HUES64 (cell line): ENCODE measurements around the gene CASP10.
"Not testable (repeated sequence)": the region's sequence is repeated elsewhere in the genome, so short reads cannot be mapped to it uniquely, and the experiment has no call there.

ENCODE experiments used
- H3K27ac ChIP-seq: 2 replicates; pipeline ENCODE4 v1.7.0; 2013; ENCODE audit warnings: low read depth, low read length, inconsistent platforms
- H3K27me3 ChIP-seq: 2 replicates; pipeline ENCODE4 v1.6.1; 2013; ENCODE audit warnings: mild to moderate bottlenecking, low read length; ENCODE audit not compliant: insufficient read depth
- H3K36me3 ChIP-seq: 2 replicates; pipeline ENCODE4 v1.6.1; 2013; ENCODE audit warnings: mild to moderate bottlenecking, low read length; ENCODE audit not compliant: insufficient read depth
- H3K4me1 ChIP-seq: 2 replicates; pipeline ENCODE4 v1.6.1; 2013; ENCODE audit warnings: mild to moderate bottlenecking, low read length, moderate library complexity; ENCODE audit not compliant: insufficient read depth
- H3K4me3 ChIP-seq: 2 replicates; pipeline ENCODE4 v1.5.1; 2013; ENCODE audit warnings: mild to moderate bottlenecking, low read length, moderate library complexity
- H3K9ac ChIP-seq: 2 replicates; pipeline ENCODE4 v1.6.1; 2013; ENCODE audit warnings: mild to moderate bottlenecking, low read depth, low read length
- H3K9me3 ChIP-seq: 2 replicates; pipeline ENCODE4 v1.6.1; 2013; ENCODE audit warnings: low read depth, low read length; ENCODE audit not compliant: insufficient read depth
- WGBS: fragments of 150-250, 120-280 bp; methylation state at CpG from one replicate; pipeline ENCODE4 v1.1.7; 2013; ENCODE audit warnings: missing lambda C conversion rate; 5-methylcytosine and 5-hydroxymethylcytosine counted together

Gene CASP10

DNA sequence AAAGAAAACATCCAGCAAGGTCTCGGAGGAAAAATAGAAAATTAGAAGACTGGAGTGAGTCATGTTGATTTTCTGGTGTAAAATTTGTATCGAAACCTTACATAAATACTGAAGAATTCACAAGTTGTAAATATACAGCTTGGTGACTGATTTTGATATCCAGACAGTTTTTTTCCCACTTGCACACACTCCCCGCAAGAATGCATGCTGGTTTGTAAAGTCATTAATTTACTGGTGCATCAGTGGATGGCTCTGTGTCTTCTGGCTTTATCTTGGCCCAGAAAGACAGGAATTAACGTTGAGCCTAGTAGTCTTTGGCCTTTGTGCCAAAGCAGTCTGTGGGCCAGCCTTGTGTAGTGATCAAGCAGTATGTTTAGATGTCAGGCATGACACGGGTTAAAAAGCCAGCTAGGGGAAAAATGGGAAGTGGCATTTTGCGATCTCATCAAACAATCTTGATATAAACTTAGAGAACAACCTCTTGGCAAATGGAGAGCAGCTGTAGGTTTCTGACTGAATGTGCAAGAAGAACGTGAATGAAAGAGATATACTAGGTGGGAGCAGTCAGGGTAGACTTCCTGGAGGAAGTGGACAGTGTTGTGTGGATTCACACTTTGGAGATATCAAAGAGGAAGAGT lies 54.7 kb downstream of the CASP10 start:
- Histone ChIP-seq H3K27ac (no peak overlapping the region), H3K27me3 (no peaks in the 10 kb centered on the region), H3K9me3 (no peaks in the 10 kb centered on the region; the same call in 1 of the 2 replicates), H3K9ac (no peak overlapping the region), H3K4me3 (no peak overlapping the region), H3K36me3 (no peaks in the 10 kb centered on the region), H3K4me1 (no peaks in the 10 kb centered on the region)
- WGBS, result 93% methylated on average over 7 of the region's 7 CpGs

DNA sequence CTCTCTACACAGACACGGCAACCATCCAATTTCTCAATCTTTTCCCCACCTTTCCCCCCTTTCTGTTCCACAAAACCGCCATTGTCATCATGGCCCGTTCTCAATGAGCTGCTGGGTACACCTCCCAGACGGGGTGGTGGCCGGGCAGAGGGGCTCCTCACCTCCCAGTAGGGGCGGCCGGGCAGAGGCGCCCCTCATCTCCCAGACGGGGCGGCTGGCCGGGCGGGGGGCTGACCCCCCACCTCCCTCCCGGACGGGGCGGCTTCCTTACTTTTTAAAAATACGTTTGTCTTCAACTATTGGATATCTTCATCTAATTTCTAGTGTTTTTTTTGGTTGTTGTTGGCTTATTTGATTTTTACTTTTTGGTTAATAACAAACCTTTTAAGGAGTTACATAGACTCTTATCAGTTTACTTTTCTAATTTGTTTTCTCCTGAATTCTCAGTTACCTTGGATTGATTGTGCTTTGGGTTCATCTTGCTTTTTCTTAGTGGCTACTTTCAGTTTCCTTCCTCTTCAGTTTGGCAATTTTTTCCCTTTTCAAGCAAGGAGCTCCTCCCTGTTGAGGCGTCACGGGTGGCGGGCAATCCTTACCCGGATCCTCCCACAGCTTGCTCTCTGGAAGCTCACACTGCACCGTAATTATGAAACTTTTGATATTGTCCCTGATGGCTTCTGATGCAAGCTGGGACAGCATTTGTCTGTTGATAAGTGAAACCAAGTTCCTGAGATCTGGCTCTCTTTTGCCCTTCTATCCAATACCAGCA lies 56.4 kb downstream of the CASP10 start:
- not testable (repeated sequence) for H3K9me3 ChIP-seq, H3K27ac ChIP-seq, H3K9ac ChIP-seq, H3K4me3 ChIP-seq, H3K36me3 ChIP-seq, H3K27me3 ChIP-seq, H3K4me1 ChIP-seq
- WGBS, result 95% methylated on average over 20 of the region's 21 CpGs

DNA sequence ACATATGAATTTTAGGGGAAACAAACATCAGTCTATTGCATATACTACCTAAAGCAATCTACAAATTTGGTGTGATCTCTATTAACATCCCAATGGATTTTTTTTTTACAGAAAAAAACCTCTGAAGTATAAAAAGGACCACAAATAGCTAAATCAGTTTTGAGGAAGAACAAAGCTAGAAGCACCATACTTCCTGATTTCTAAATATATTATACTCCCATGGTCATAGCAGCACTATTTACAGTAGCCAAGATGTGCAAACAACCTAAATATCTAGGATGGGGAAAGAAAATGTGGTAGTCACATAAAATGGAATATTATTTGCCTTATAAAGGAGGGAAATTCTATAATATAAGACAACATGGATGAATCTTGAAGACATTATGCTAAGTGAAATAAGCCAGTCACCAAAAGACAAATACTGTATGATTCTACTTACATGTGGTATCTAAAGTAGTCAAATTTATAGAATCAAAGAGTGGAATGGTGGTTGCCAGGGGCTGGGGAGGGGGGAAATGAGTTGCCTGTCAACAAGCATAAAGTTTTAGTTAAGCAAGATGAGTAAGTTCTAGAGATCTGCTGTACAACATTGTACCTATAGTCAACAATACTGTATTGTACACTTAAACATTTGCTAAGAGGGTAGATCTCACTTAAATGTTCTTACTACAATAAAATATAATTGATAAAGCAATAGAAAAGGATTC lies 59.8 kb downstream of the CASP10 start:
- no peak overlapping the region for H3K9ac ChIP-seq
- H3K36me3 ChIP-seq, result no peaks in the 10 kb centered on the region
- no peaks in the 10 kb centered on the region for H3K27me3 ChIP-seq
- H3K4me3 ChIP-seq, result no peak overlapping the region
- no peaks in the 10 kb centered on the region for H3K4me1 ChIP-seq
- H3K27ac ChIP-seq, result no peak overlapping the region
- H3K9me3 ChIP-seq, result no peaks in the 10 kb centered on the region; the same call in 1 of the 2 replicates

DNA sequence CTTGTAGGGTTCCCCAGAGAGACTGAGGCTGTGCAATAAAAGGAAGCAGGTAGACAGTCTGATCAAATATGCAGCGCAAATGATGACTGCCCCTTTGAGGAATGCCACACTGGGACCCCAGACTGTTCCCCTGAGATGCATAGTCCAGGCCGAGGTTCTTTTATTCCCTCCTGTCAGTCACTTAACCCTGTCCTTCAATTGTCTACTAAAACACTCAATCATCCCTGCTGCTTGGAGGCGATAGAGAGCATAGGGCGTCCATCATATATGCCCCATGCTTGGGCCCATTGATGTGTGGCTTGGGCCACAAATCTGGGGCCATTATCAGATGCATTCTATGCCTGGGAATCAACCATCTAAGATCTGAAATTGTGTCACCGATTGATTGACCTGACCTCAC lies 61.9 kb downstream of the CASP10 start:
- H3K27me3 ChIP-seq, result no peaks in the 10 kb centered on the region

DNA sequence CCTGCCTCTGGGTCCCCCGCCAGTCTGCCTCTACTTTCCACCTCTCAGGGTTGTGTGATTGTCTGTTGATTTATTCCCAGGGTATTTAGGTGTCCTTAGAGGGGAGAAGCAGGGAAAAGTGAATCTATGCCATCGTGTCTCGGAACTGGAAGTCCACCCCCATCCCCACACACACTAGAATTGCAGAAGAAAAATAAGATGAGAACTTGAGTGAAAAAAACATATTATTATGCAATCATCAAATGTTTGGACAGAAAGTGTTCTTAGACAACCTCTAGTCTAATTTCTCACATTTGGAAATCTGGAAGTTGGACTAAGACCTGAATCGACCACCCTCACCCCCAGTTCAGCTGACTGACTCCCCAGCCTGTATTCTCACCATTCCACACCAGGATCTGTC lies 63.3 kb downstream of the CASP10 start:
- 95% methylated on average over 1 of the region's 4 CpGs for WGBS
- Histone ChIP-seq H3K9me3 (no peaks in the 10 kb centered on the region; the same call in 1 of the 2 replicates), H3K27me3 (no peaks in the 10 kb centered on the region), H3K4me1 (no peaks in the 10 kb centered on the region), H3K27ac (no peak overlapping the region), H3K4me3 (no peak overlapping the region), H3K9ac (no peak overlapping the region), H3K36me3 (no peaks in the 10 kb centered on the region)

More for the DNA sequence above, 61.9 kb downstream of the CASP10 start:
- Histone ChIP-seq H3K4me1 (no peaks in the 10 kb centered on the region), H3K36me3 (no peaks in the 10 kb centered on the region), H3K27ac (no peak overlapping the region), H3K9me3 (no peaks in the 10 kb centered on the region; the same call in 1 of the 2 replicates), H3K9ac (no peak overlapping the region), H3K4me3 (no peak overlapping the region)
- 92% methylated on average over 5 of the region's 5 CpGs for WGBS

DNA sequence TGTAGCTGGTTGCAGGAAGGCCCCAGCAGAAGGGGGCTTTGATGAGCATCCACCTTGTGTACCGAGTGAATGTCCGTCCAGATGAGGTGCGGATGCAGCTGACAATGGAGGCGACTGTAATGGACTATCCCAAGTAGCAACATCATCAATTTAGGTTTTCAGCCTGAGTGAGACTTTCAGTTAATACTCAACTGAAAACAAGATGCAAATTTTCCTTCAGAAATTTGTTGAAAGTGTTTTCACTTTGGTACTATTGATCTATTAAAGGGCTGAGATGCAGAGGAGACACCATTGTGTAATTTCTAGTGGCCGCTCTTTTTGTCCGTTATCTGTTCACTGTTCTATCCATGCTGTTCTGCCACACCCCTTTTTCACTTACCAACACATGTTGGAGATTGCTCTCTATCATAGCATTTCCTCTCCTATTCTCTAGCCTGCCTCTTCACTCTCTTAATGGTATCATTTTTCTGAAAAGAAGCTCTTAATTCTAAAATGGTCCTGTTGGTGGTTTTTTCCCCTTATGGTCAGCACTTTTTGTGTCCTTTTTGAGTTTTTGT lies 65.4 kb downstream of the CASP10 start:
- Histone ChIP-seq H3K9me3 (no peaks in the 10 kb centered on the region), H3K27ac (no peak overlapping the region)

DNA sequence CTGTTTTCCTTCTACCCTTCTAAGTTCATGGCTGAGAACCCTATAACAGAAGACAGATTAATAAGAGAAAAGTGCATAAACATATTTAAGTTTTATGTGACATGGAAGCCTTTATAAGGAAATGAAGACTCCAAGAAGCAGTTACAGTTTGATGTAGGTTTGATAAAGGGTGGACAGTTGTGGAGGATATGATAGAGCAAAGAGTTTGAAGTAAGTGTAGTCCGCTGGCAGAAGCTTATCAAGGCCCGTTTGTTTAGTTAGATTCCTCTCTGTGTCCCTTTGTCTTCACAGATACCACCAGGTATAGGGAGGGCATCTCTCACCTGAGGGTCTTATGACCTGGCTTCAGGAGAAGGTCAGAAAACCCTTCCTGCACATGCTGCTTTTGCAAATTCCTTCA lies 66.9 kb downstream of the CASP10 start:
- Histone ChIP-seq H3K4me3 (no peak overlapping the region), H3K9me3 (no peaks in the 10 kb centered on the region), H3K36me3 (no peaks in the 10 kb centered on the region), H3K27me3 (no peaks in the 10 kb centered on the region), H3K27ac (no peak overlapping the region), H3K4me1 (peaks cover 8% of the 10 kb centered on the region), H3K9ac (no peak overlapping the region)
- 94% methylated on average over 2 of the region's 2 CpGs for WGBS

More for the DNA sequence above, 65.4 kb downstream of the CASP10 start:
- H3K27me3 ChIP-seq, result no peaks in the 10 kb centered on the region
- WGBS, result 96% methylated on average over 6 of the region's 6 CpGs
- no peaks in the 10 kb centered on the region for H3K4me1 ChIP-seq
- no peak overlapping the region for H3K4me3 ChIP-seq
- no peaks in the 10 kb centered on the region for H3K36me3 ChIP-seq
- H3K9ac ChIP-seq, result no peak overlapping the region

DNA sequence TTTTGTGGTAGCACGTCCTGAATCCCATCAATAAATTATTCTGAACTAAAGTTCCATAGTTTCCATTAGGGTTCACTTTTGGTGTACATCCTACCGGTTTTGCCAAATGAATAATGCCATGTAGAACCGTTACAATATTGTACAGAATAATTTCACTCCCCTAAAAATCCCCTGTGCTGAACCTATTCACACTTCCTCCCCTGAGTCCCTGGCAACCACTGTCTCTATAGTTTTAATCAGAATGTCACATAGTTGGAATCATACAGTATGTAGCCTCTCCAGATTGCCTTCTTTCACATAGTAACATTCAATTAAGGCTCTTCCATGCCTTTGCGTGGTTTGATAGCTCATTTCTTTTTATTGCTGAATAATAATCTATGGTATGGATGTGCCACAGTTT lies 67.8 kb downstream of the CASP10 start:
- Histone ChIP-seq H3K27me3 (no peaks in the 10 kb centered on the region), H3K4me3 (no peak overlapping the region), H3K36me3 (no peaks in the 10 kb centered on the region), H3K9ac (no peak overlapping the region), H3K27ac (no peak overlapping the region), H3K4me1 (peaks cover 8% of the 10 kb centered on the region), H3K9me3 (no peaks in the 10 kb centered on the region)
- WGBS, result 94% methylated on average over 4 of the region's 4 CpGs

DNA sequence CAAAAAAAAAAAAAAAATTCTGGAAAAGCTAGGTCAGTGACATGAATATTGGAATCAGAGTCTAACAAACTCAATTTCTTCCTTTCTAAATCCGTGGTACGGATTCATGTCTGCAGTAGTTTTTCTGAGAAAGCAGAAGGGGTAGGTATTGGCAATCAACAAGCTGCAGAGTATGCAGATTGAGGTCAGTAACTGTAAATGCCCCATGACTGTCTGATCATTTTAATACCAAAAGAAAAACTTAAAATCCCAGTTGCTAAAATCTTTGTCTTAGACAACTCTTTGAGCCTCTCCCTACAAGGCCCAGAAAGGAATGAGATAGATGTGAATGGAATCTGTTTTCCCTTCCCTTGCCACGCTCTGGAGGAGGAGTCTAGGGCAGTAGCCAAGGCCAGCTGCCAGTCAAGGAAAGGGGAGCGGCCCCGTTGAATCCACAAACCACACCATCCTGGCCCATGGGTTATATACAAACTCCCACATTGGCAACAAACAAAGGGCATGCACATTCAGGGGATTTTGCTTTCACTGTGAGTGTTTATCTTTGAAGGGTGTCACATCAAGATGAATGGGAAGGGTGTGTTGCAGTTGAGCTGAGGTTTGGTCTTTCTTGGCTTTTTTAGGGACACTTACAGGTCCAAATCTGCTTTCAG lies 71.3 kb downstream of the CASP10 start:
- no peaks in the 10 kb centered on the region for H3K9me3 ChIP-seq
- no peaks in the 10 kb centered on the region for H3K27me3 ChIP-seq
- no peaks in the 10 kb centered on the region for H3K36me3 ChIP-seq
- H3K4me1 ChIP-seq, result peaks cover 25% of the 10 kb centered on the region
- no peak overlapping the region for H3K4me3 ChIP-seq
- 0 out of 2 replicates have a peak overlapping the region, but pooled peaks have one; percentile 28 for H3K27ac ChIP-seq
- 0 out of 2 replicates have a peak overlapping the region, but pooled peaks have one; percentile 5 for H3K9ac ChIP-seq
- 51% methylated on average over 5 of the region's 5 CpGs for WGBS

DNA sequence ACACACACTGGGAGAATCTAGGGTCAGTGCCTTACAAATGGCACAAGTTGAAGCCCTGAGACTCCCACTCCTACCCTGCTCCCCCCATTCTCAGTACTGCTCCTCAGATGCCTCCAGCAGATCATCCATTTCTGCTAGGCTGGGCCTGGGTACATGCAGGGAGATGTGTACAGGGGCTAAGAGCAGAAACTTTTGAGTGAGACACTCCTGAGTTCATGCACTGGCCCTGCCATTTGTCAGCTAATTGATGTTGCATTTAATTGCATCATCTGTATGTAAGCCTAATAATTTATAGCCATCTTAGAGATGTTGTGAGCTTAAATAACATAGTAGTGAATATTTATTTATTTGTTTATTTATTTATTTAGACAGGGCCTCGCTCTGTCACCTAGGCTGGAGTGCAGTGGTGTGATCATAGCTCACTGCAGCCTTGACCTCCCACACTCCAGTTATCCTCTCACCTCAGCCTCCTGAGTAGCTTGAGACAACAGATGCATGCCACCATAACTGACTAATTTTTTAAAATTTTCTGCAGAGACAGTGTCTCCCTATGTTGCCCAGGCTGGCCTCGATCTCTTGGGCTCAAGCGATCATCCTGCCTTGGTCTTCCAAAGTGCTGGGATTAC lies 72.6 kb downstream of the CASP10 start:
- no peak overlapping the region for H3K4me3 ChIP-seq
- 97% methylated on average over 3 of the region's 3 CpGs for WGBS
- peaks cover 25% of the 10 kb centered on the region for H3K4me1 ChIP-seq
- H3K27ac ChIP-seq, result no peak overlapping the region
- no peaks in the 10 kb centered on the region for H3K36me3 ChIP-seq
- H3K9me3 ChIP-seq, result no peaks in the 10 kb centered on the region
- no peaks in the 10 kb centered on the region for H3K27me3 ChIP-seq
- H3K9ac ChIP-seq, result no peak overlapping the region
